GM23338 (cell line): ENCODE data around the gene NHLRC4. TPM values are rescaled to one million over a fixed set of nuclear protein-coding genes. Genes with fewer than 3 reads are reported as not detected.

ENCODE experiments used
- ATAC-seq: fragments of 200-7000 bp; cut with Tn5 transposase; 3 replicates; pipeline ENCODE4 v1.9.1; 2020
- DNase-seq: peaks from one replicate; pipeline ENCODE4 v3.0.0-alpha.2; 2015; ENCODE audit warnings: low spot score
- H2AFZ ChIP-seq: fragments of 200-600 bp; sonication (generic); 2 replicates; pipeline ENCODE4 v1.8.0; 2016; ENCODE audit warnings: antibody characterized with exemption, mild to moderate bottlenecking, moderate library complexity
- H3F3A ChIP-seq: fragments of 200-600 bp; sonication (generic); replicated peaks from 2 replicates; pipeline ENCODE4 v1.8.0; 2017; ENCODE audit warnings: antibody characterized with exemption, mixed run types, low read depth
- H3K27ac ChIP-seq: fragments of 200-600 bp; sonication (generic); 2 replicates; pipeline ENCODE4 v1.6.1; 2016; ENCODE audit warnings: low read depth
- H3K27me3 ChIP-seq: fragments of 200-600 bp; sonication (generic); 2 replicates; pipeline ENCODE4 v1.8.0; 2016; ENCODE audit warnings: mild to moderate bottlenecking, mixed run types, moderate library complexity; ENCODE audit not compliant: insufficient read depth
- H3K36me3 ChIP-seq: fragments of 200-600 bp; sonication (generic); 2 replicates; pipeline ENCODE4 v1.8.0; 2016; ENCODE audit warnings: mild to moderate bottlenecking; ENCODE audit not compliant: insufficient read depth
- H3K4me1 ChIP-seq: fragments of 200-600 bp; sonication (generic); 2 replicates; pipeline ENCODE4 v1.8.0; 2016; ENCODE audit warnings: mild to moderate bottlenecking, moderate library complexity; ENCODE audit not compliant: insufficient read depth
- H3K4me2 ChIP-seq: fragments of 200-600 bp; sonication (generic); 2 replicates; pipeline ENCODE4 v1.7.1; 2017; ENCODE audit warnings: mixed run types
- H3K4me3 ChIP-seq: fragments of 200-600 bp; sonication (generic); 2 replicates; pipeline ENCODE4 v1.6.1; 2016; ENCODE audit warnings: mixed run types
- H3K79me2 ChIP-seq: fragments of 200-600 bp; sonication (generic); replicated peaks from 2 replicates; pipeline ENCODE4 v1.8.0; 2017; ENCODE audit warnings: mild to moderate bottlenecking; ENCODE audit not compliant: insufficient read depth
- H3K9me2 ChIP-seq: fragments of 200-600 bp; sonication (generic); 2 replicates; pipeline ENCODE4 v1.8.0; 2017; ENCODE audit not compliant: insufficient read depth
- H4K20me1 ChIP-seq: fragments of 200-600 bp; sonication (generic); replicated peaks from 2 replicates; pipeline ENCODE4 v1.8.0; 2017; ENCODE audit warnings: mild to moderate bottlenecking; ENCODE audit not compliant: insufficient read depth
- H3K27ac Mint-ChIP-seq: 2 replicates; pipeline ENCODE4 v1.8.0; 2020; ENCODE audit warnings: inconsistent platforms, mild to moderate bottlenecking, moderate library complexity, mixed read lengths
- H3K27me3 Mint-ChIP-seq: 3 replicates; pipeline ENCODE4 v1.8.0; 2022; ENCODE audit warnings: low read depth, mild to moderate bottlenecking, moderate library complexity, mixed read lengths, inconsistent platforms; ENCODE audit not compliant: insufficient read depth, poor library complexity
- H3K36me3 Mint-ChIP-seq: 3 replicates; pipeline ENCODE4 v1.8.0; 2021; ENCODE audit warnings: low read depth, mild to moderate bottlenecking, inconsistent platforms, moderate library complexity, mixed read lengths
- H3K4me1 Mint-ChIP-seq: 3 replicates; pipeline ENCODE4 v1.8.0; 2020; ENCODE audit warnings: mild to moderate bottlenecking, inconsistent platforms, mixed read lengths
- H3K4me3 Mint-ChIP-seq: 3 replicates; pipeline ENCODE4 v1.8.0; 2021; ENCODE audit warnings: moderate library complexity, mild to moderate bottlenecking, inconsistent platforms, mixed read lengths
- H3K9me3 Mint-ChIP-seq: 3 replicates; pipeline ENCODE4 v1.8.0; 2020; ENCODE audit warnings: moderate library complexity, mild to moderate bottlenecking, inconsistent platforms, mixed read lengths
- EZH2 ChIP-seq: fragments of 200-600 bp; sonication (generic); IDR thresholded peaks from one replicate; pipeline ENCODE4 v1.8.0; 2017; ENCODE audit warnings: antibody characterized with exemption, mild to moderate bottlenecking, low read depth; ENCODE audit not compliant: unreplicated experiment
- EZH2phosphoT487 ChIP-seq: fragments of 200-600 bp; sonication (generic); IDR thresholded peaks from one replicate; pipeline ENCODE4 v1.8.1; 2018; ENCODE audit warnings: antibody characterized with exemption; ENCODE audit not compliant: unreplicated experiment
- JUNB ChIP-seq: IDR thresholded peaks from one replicate; pipeline ENCODE4 v1.6.1; 2016; ENCODE audit warnings: antibody characterized with exemption; ENCODE audit not compliant: unreplicated experiment
- POLR2AphosphoS5 ChIP-seq: IDR thresholded peaks from 2 replicates; pipeline ENCODE4 v1.6.1; 2016; ENCODE audit warnings: antibody characterized with exemption, low read depth
- polyA plus RNA-seq: library from polyadenylated mRNA; unstranded; fragments of >200 nt; fragmentation: Nextera tagmentation; extraction: Ambion mirVana; gene quantifications from 2 replicates; pipeline ENCODE4 v1.2.1, GENCODE V29; 2016
- total RNA-seq: library from RNA; depleted of rRNA; stranded (reverse); fragments of >200 nt; shearing (Covaris generic); gene quantifications from 2 replicates; pipeline ENCODE4 v1.2.3, GENCODE V29; 2014
- TF ChIP-seq, protein P1 (sequence below): IDR thresholded peaks from 2 replicates; pipeline ENCODE4 v1.6.1; 2016; ENCODE audit warnings: antibody characterized with exemption
- TF ChIP-seq, protein P2 (sequence below), 2 experiments: fragments of 200-600 bp in 1 of 2; sonication (generic) in 1 of 2; conservative IDR thresholded peaks; 2 replicates each; pipeline versions ENCODE4 v1.5.1 to v1.6.1; 2016 to 2017; ENCODE audit warnings: antibody characterized with exemption in 2 of 2, low read depth in 2 of 2, mild to moderate bottlenecking in 2 of 2, moderate library complexity in 1 of 2
- TF ChIP-seq, protein P3 (sequence below): IDR thresholded peaks from one replicate; pipeline ENCODE4 v1.6.1; 2018; ENCODE audit warnings: antibody characterized with exemption; ENCODE audit not compliant: unreplicated experiment

The NHLRC4 gene
- total and polyA plus RNA-seq, 2 experiments from 2014 or later, result 0.47 to 0.80 TPM

DNA sequence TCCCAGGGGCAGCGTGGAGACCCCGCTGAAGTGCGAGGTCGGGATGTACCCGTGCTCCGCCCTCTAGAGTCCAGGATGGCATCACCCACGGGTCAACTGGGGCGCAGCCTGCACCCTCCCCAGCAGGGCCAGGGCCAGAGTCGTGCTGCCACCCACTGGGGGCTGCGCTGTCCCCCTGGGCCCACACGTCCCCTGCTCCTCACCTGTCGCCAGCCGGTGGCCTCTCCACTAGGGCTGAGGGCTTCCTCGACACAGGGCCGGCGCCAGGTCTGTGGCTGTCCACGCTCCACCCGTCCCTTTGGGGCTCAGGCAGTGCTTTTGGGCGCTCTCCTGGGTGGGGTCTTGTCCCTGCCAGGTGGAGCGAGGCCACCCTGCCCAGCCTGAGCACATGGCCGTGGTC, 18.2 kb upstream of the NHLRC4 start:
- TF ChIP-seq, protein P1, sequence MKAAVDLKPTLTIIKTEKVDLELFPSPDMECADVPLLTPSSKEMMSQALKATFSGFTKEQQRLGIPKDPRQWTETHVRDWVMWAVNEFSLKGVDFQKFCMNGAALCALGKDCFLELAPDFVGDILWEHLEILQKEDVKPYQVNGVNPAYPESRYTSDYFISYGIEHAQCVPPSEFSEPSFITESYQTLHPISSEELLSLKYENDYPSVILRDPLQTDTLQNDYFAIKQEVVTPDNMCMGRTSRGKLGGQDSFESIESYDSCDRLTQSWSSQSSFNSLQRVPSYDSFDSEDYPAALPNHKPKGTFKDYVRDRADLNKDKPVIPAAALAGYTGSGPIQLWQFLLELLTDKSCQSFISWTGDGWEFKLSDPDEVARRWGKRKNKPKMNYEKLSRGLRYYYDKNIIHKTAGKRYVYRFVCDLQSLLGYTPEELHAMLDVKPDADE, result no peak
- H3K27ac ChIP-seq, result no peak overlapping the region
- no peaks in the 10 kb centered on the region for H3K4me1 Mint-ChIP-seq
- no peak overlapping the region for H2AFZ ChIP-seq
- ATAC-seq (no peak), DNase-seq (no peak)
- H3K4me1 ChIP-seq, result no peaks in the 10 kb centered on the region
- H3F3A ChIP-seq, result 0 out of 2 replicates have a peak, but pooled peaks cover 3% of the 10 kb centered on the region
- H3K4me3 ChIP-seq, result no peak overlapping the region
- H3K27me3 Mint-ChIP-seq, result peaks cover 2% of the 10 kb centered on the region
- 0 out of 2 replicates have a peak, but pooled peaks cover 3% of the 10 kb centered on the region for H3K79me2 ChIP-seq
- no peaks in the 10 kb centered on the region for H3K27me3 ChIP-seq
- no peak overlapping the region for H3K4me3 Mint-ChIP-seq
- H3K9me2 ChIP-seq, result no peaks in the 10 kb centered on the region
- no peak overlapping the region for H3K4me2 ChIP-seq
- H3K36me3 Mint-ChIP-seq, result no peaks in the 10 kb centered on the region
- no peaks in the 10 kb centered on the region for H4K20me1 ChIP-seq
- no peak overlapping the region for H3K27ac Mint-ChIP-seq
- H3K9me3 Mint-ChIP-seq, result no peaks in the 10 kb centered on the region
- H3K36me3 ChIP-seq, result no peaks in the 10 kb centered on the region

DNA sequence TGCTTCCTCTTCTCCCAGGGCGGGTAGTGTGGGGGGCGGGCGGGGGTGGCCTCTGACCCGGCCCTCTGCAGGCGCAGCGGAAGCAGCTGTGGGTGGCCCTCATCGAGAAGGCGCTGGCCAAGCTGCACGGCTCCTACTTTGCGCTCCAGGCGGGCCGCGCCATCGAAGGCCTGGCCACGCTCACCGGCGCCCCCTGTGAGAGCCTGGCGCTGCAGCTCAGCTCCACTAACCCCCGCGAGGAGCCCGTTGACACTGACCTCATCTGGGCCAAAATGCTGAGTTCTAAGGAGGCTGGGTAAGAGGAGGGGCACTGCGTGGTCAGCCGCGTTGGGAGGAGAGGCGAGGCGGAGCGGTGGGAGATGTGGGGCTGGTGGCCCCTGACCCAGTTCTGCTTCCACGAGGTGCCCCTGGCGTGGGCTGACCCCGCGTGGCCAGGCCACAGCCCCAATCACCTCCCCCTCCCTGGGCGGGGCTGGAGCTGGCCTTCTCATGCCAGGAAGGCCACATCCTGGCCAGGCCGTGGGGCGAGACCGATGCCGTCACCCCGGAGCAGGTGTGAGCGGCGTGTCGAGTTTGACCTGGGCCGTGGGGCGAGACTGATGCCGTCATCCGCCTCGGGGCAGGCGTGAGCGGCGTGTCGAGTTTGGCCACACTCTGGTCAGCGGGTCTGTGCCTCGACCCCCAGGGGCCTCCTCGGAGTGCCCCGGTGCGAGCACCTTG, 17.1 kb upstream of the NHLRC4 start:
- Histone ChIP-seq H4K20me1 (no peaks in the 10 kb centered on the region; the same call in 1 of the 2 replicates), H3K4me2 (no peak overlapping the region), H3K79me2 (no peaks in the 10 kb centered on the region), H3F3A (0 out of 2 replicates have a peak, but pooled peaks cover 6% of the 10 kb centered on the region), H3K36me3 (no peaks in the 10 kb centered on the region), H3K27ac (no peak overlapping the region), H3K9me2 (no peaks in the 10 kb centered on the region), H3K4me3 (no peak overlapping the region), H2AFZ (no peak overlapping the region), H3K27me3 (no peaks in the 10 kb centered on the region), H3K4me1 (no peaks in the 10 kb centered on the region)
- peaks cover 3% of the 10 kb centered on the region; the same call in 1 of the 3 replicates for H3K36me3 Mint-ChIP-seq
- peaks cover 2% of the 10 kb centered on the region for H3K27me3 Mint-ChIP-seq
- H3K27ac Mint-ChIP-seq, result no peak overlapping the region
- no peaks in the 10 kb centered on the region for H3K9me3 Mint-ChIP-seq
- no peaks in the 10 kb centered on the region for H3K4me1 Mint-ChIP-seq
- DNase-seq (peak; percentile 73), ATAC-seq (peak; percentile 69)
- TF ChIP-seq EZH2phosphoT487, result no peak
- TF ChIP-seq, protein P2, sequence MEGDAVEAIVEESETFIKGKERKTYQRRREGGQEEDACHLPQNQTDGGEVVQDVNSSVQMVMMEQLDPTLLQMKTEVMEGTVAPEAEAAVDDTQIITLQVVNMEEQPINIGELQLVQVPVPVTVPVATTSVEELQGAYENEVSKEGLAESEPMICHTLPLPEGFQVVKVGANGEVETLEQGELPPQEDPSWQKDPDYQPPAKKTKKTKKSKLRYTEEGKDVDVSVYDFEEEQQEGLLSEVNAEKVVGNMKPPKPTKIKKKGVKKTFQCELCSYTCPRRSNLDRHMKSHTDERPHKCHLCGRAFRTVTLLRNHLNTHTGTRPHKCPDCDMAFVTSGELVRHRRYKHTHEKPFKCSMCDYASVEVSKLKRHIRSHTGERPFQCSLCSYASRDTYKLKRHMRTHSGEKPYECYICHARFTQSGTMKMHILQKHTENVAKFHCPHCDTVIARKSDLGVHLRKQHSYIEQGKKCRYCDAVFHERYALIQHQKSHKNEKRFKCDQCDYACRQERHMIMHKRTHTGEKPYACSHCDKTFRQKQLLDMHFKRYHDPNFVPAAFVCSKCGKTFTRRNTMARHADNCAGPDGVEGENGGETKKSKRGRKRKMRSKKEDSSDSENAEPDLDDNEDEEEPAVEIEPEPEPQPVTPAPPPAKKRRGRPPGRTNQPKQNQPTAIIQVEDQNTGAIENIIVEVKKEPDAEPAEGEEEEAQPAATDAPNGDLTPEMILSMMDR (conservative IDR thresholded peaks at IDR 0.05; ENCODE audit: low read depth in 2 of 2), result peak; percentile 55 to 72
- no peak overlapping the region for H3K4me3 Mint-ChIP-seq

DNA sequence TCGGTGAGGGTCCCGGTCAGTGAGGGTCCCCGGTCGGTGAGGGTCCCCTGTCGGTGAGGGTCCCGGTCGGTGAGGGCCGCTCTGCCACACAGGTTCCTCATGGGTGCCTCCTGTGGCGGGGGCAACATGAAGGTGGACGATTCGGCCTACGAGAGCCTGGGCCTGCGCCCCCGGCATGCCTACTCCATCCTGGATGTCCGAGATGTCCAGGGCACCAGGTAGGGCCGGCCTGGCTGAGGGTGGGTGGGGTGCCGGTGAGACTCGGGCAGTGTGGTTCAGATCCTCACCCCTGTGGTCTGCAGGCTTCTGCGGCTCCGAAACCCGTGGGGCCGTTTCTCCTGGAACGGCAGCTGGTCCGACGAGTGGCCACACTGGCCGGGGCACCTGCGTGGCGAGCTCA, 15.6 kb upstream of the NHLRC4 start:
- H3K36me3 Mint-ChIP-seq, result peaks cover 3% of the 10 kb centered on the region; the same call in 1 of the 3 replicates
- Histone ChIP-seq H4K20me1 (no peaks in the 10 kb centered on the region; the same call in 1 of the 2 replicates), H3K4me2 (no peak overlapping the region), H3K9me2 (no peaks in the 10 kb centered on the region), H3K27me3 (no peaks in the 10 kb centered on the region), H3K27ac (no peak overlapping the region), H3K4me1 (no peaks in the 10 kb centered on the region), H3K79me2 (no peaks in the 10 kb centered on the region), H3F3A (0 out of 2 replicates have a peak, but pooled peaks cover 6% of the 10 kb centered on the region), H2AFZ (no peak overlapping the region), H3K4me3 (no peak overlapping the region), H3K36me3 (no peaks in the 10 kb centered on the region)
- H3K4me3 Mint-ChIP-seq, result no peak overlapping the region
- no peaks in the 10 kb centered on the region for H3K4me1 Mint-ChIP-seq
- H3K27me3 Mint-ChIP-seq, result peaks cover 2% of the 10 kb centered on the region
- H3K9me3 Mint-ChIP-seq, result no peaks in the 10 kb centered on the region
- TF ChIP-seq JUNB, result no peak
- TF ChIP-seq, protein P3, sequence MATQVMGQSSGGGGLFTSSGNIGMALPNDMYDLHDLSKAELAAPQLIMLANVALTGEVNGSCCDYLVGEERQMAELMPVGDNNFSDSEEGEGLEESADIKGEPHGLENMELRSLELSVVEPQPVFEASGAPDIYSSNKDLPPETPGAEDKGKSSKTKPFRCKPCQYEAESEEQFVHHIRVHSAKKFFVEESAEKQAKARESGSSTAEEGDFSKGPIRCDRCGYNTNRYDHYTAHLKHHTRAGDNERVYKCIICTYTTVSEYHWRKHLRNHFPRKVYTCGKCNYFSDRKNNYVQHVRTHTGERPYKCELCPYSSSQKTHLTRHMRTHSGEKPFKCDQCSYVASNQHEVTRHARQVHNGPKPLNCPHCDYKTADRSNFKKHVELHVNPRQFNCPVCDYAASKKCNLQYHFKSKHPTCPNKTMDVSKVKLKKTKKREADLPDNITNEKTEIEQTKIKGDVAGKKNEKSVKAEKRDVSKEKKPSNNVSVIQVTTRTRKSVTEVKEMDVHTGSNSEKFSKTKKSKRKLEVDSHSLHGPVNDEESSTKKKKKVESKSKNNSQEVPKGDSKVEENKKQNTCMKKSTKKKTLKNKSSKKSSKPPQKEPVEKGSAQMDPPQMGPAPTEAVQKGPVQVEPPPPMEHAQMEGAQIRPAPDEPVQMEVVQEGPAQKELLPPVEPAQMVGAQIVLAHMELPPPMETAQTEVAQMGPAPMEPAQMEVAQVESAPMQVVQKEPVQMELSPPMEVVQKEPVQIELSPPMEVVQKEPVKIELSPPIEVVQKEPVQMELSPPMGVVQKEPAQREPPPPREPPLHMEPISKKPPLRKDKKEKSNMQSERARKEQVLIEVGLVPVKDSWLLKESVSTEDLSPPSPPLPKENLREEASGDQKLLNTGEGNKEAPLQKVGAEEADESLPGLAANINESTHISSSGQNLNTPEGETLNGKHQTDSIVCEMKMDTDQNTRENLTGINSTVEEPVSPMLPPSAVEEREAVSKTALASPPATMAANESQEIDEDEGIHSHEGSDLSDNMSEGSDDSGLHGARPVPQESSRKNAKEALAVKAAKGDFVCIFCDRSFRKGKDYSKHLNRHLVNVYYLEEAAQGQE, result no peak
- TF ChIP-seq POLR2AphosphoS5, result no peak
- TF ChIP-seq EZH2phosphoT487, result no peak
- TF ChIP-seq, protein P2 (conservative IDR thresholded peaks at IDR 0.05; ENCODE audit: low read depth in 2 of 2), result no peak
- TF ChIP-seq, protein P1, result no peak
- TF ChIP-seq EZH2, result no peak
- no peak for ATAC-seq
- H3K27ac Mint-ChIP-seq, result no peak overlapping the region
- no peak for DNase-seq
